ENCODE data around the gene FXYD2. TPM values are rescaled to one million over a fixed set of nuclear protein-coding genes. Genes with fewer than 3 reads are reported as not detected.

Gene FXYD2
- total RNA-seq, 1 experiment from 2014 or later = not detected

DNA sequence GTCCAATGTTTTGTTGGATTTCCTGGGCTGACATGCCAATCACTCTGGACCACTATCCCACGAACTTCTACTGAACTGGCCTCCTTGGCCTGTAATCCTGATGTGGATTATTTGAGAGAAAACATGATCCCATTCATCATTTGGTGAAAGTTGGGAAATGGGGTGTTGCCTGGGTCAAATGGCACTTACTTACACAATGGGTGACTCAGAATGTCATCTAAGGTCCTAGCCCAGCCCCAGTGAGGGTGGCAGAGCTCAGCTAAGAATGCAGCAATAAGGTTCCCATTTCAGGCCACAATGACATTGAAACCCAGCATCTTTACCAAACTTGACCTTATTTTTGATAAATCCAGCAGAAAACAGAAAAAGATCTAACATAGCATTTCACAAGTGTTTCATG lies 19.5 kb downstream of the FXYD2 start:
- H3K79me2 ChIP-seq (ENCODE audit: low read length) = no peaks in the 10 kb centered on the region
- no peaks in the 10 kb centered on the region for H3K4me1 ChIP-seq (ENCODE audit: insufficient read depth, low read length)
- BruUV-seq (replicated peaks) = no TSS peak
- POLR2A ChIA-PET (ENCODE audit: unreplicated experiment) = no interaction called here
- CTCF ChIA-PET = no interaction called here
- intact Hi-C loops (cut with micrococcal nuclease) = no loop called here
- H3K27ac ChIP-seq (ENCODE audit: low read length) = no peak overlapping the region
- H3K9me3 ChIP-seq (ENCODE audit: low read length) = no peaks in the 10 kb centered on the region
- peaks cover 77% of the 10 kb centered on the region for H3K27me3 ChIP-seq (ENCODE audit: low read length)
- H3K4me2 ChIP-seq (ENCODE audit: low read length) = no peak overlapping the region
- H3K9ac ChIP-seq (ENCODE audit: low read length) = no peak overlapping the region
- no peaks in the 10 kb centered on the region for H3F3A ChIP-seq (ENCODE audit: low read length, unreplicated experiment)
- H2AFZ ChIP-seq (ENCODE audit: low read length) = no peak overlapping the region
- H4K20me1 ChIP-seq (ENCODE audit: low read length) = no peaks in the 10 kb centered on the region
- H3K4me3 ChIP-seq (ENCODE audit: low read length) = no peak overlapping the region
- no peaks in the 10 kb centered on the region for H3K9me2 ChIP-seq (replicated peaks; ENCODE audit: low read length)
- ATAC-seq (no peak), DNase-seq (no peak)
- TF ChIP-seq, protein P1, sequence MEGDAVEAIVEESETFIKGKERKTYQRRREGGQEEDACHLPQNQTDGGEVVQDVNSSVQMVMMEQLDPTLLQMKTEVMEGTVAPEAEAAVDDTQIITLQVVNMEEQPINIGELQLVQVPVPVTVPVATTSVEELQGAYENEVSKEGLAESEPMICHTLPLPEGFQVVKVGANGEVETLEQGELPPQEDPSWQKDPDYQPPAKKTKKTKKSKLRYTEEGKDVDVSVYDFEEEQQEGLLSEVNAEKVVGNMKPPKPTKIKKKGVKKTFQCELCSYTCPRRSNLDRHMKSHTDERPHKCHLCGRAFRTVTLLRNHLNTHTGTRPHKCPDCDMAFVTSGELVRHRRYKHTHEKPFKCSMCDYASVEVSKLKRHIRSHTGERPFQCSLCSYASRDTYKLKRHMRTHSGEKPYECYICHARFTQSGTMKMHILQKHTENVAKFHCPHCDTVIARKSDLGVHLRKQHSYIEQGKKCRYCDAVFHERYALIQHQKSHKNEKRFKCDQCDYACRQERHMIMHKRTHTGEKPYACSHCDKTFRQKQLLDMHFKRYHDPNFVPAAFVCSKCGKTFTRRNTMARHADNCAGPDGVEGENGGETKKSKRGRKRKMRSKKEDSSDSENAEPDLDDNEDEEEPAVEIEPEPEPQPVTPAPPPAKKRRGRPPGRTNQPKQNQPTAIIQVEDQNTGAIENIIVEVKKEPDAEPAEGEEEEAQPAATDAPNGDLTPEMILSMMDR (conservative IDR thresholded peaks at IDR 0.05; ENCODE audit: low read depth, low read length) = no peak
- TF ChIP-seq EZH2 (IDR thresholded peaks at IDR 0.05; ENCODE audit: low read length, unreplicated experiment) = no peak
- no peak for TF ChIP-seq EZH2phosphoT487 (IDR thresholded peaks at IDR 0.05; ENCODE audit: borderline replicate concordance, low read length)
- H3K36me3 ChIP-seq (ENCODE audit: low read depth, low read length) = no peaks in the 10 kb centered on the region

DNA sequence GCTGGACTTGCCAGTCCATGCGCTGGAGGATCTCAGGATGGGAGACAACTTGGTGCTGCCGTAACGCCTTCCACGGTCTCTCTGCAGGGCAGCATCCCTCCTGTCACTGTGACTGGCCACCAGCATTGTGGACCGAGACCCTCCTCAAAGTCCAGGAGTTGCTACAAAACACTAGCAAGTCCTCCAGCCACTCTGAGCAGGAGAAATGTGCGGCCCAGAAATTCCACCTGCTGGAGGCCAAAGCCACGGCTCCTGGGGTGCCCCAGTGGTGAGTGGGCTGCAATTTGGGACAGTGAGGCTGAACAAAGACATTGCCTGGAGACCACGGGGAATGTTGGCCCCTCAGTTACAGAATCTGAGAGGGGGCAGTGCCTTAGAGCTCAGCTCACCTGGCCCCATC lies 20.6 kb downstream of the FXYD2 start:
- ChIA-PET POLR2A (ENCODE audit: unreplicated experiment) (no interaction called here), CTCF (no interaction called here)
- Histone ChIP-seq H3K9me2 (replicated peaks; ENCODE audit: low read length) (no peaks in the 10 kb centered on the region), H3K9me3 (ENCODE audit: low read length) (no peaks in the 10 kb centered on the region), H4K20me1 (ENCODE audit: low read length) (no peaks in the 10 kb centered on the region), H2AFZ (ENCODE audit: low read length) (no peak overlapping the region), H3K9ac (ENCODE audit: low read length) (no peak overlapping the region), H3F3A (ENCODE audit: low read length, unreplicated experiment) (no peaks in the 10 kb centered on the region), H3K4me3 (ENCODE audit: low read length) (no peak overlapping the region), H3K27ac (ENCODE audit: low read length) (no peak overlapping the region), H3K4me1 (ENCODE audit: insufficient read depth, low read length) (no peaks in the 10 kb centered on the region), H3K27me3 (ENCODE audit: low read length) (peaks cover 78% of the 10 kb centered on the region), H3K36me3 (ENCODE audit: low read depth, low read length) (no peaks in the 10 kb centered on the region), H3K4me2 (ENCODE audit: low read length) (no peak overlapping the region), H3K79me2 (ENCODE audit: low read length) (no peaks in the 10 kb centered on the region)
- no peak for ATAC-seq
- no TSS peak for BruUV-seq (replicated peaks)
- intact Hi-C loops (cut with micrococcal nuclease) = no loop called here
- TF ChIP-seq, protein P1 (conservative IDR thresholded peaks at IDR 0.05; ENCODE audit: low read depth, low read length) = no peak
- no peak for TF ChIP-seq EZH2phosphoT487 (IDR thresholded peaks at IDR 0.05; ENCODE audit: borderline replicate concordance, low read length)
- no peak for TF ChIP-seq EZH2 (IDR thresholded peaks at IDR 0.05; ENCODE audit: low read length, unreplicated experiment)
- no peak for DNase-seq

DNA sequence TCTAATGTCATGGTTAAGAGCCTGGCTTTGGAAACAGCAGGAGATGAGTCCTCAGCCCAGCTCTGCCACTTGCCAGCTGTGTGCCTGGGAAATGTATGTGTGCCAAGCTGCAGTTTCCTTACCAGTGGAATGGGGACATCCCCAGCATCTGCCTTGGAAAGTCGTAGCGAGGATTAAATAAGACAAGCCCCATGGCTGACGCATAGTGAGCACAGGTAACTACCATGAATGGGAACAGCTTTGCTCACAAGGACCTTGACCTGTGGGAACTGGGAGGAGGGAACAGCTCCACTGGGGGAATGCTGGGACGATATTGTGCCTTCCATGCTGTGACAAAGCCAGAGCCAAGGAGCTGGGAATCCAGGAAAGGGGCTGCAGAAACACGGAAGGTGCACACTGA lies 24.9 kb downstream of the FXYD2 start:
- no peak for DNase-seq
- H3K4me1 ChIP-seq (ENCODE audit: insufficient read depth, low read length) = no peaks in the 10 kb centered on the region
- no peaks in the 10 kb centered on the region for H3K9me3 ChIP-seq (ENCODE audit: low read length)
- H3K79me2 ChIP-seq (ENCODE audit: low read length) = no peaks in the 10 kb centered on the region
- CTCF ChIA-PET = no interaction called here
- POLR2A ChIA-PET (ENCODE audit: unreplicated experiment) = no interaction called here
- no peaks in the 10 kb centered on the region for H4K20me1 ChIP-seq (ENCODE audit: low read length)
- no peak overlapping the region for H3K27ac ChIP-seq (ENCODE audit: low read length)
- H3K27me3 ChIP-seq (ENCODE audit: low read length) = peaks cover 86% of the 10 kb centered on the region
- H3K36me3 ChIP-seq (ENCODE audit: low read depth, low read length) = no peaks in the 10 kb centered on the region
- no peak overlapping the region for H3K9ac ChIP-seq (ENCODE audit: low read length)
- TF ChIP-seq, protein P1 (conservative IDR thresholded peaks at IDR 0.05; ENCODE audit: low read depth, low read length) = no peak
- TF ChIP-seq EZH2phosphoT487 (IDR thresholded peaks at IDR 0.05; ENCODE audit: borderline replicate concordance, low read length) (no peak), EZH2 (IDR thresholded peaks at IDR 0.05; ENCODE audit: low read length, unreplicated experiment) (no peak)
- no peaks in the 10 kb centered on the region for H3K9me2 ChIP-seq (replicated peaks; ENCODE audit: low read length)
- intact Hi-C loops (cut with micrococcal nuclease) = no loop called here
- no peak for ATAC-seq
- no peaks in the 10 kb centered on the region for H3F3A ChIP-seq (ENCODE audit: low read length, unreplicated experiment)
- H2AFZ ChIP-seq (ENCODE audit: low read length) = no peak overlapping the region
- no TSS peak for BruUV-seq (replicated peaks)
- H3K4me2 ChIP-seq (ENCODE audit: low read length) = no peak overlapping the region
- H3K4me3 ChIP-seq (ENCODE audit: low read length) = no peak overlapping the region
